CD14-positive monocyte (primary cell): ENCODE measurements around the gene NOP53. TPM values are rescaled to one million over a fixed set of nuclear protein-coding genes. Genes with fewer than 3 reads are reported as not detected.

Experiments used
- DNase-seq, 3 donors: peaks; one replicate each; pipeline ENCODE4 v3.0.0-alpha.2; 2011 to 2022
- H2AFZ ChIP-seq: 2 replicates; pipeline ENCODE4 v1.6.0; 2012; ENCODE audit warnings: mild to moderate bottlenecking, low read depth, low read length, inconsistent platforms; ENCODE audit not compliant: insufficient read depth, poor library complexity, severe bottlenecking
- H3K27ac ChIP-seq, 2 donors: 1 replicate in 1 of 2; 2 replicates in 1 of 2; pipeline ENCODE4 v1.5.1; 2012 to 2013; ENCODE audit warnings: low read length in 2 of 2, control low read depth in 1 of 2, inconsistent platforms in 1 of 2, low read depth in 1 of 2, mild to moderate bottlenecking in 1 of 2
- H3K27me3 ChIP-seq, 2 donors: one replicate each; pipeline versions ENCODE4 v1.6.0 to v1.6.1; 2011 to 2013; ENCODE audit warnings: low read length in 2 of 2; ENCODE audit not compliant: control insufficient read depth in 2 of 2, insufficient read depth in 2 of 2
- H3K36me3 ChIP-seq, 2 donors: replicated peaks in 1 of 2; 1 replicate in 1 of 2; 2 replicates in 1 of 2; pipeline versions ENCODE4 v1.5.1 to v1.6.1; 2012 to 2013; ENCODE audit warnings: low read length in 2 of 2, control low read depth in 1 of 2, inconsistent platforms in 1 of 2, mild to moderate bottlenecking in 1 of 2; ENCODE audit not compliant: insufficient read depth in 2 of 2, control insufficient read depth in 1 of 2
- H3K4me1 ChIP-seq, 2 donors: 1 replicate in 1 of 2; 2 replicates in 1 of 2; pipeline versions ENCODE4 v1.5.1 to v1.6.1; 2012 to 2013; ENCODE audit warnings: low read length in 2 of 2, control low read depth in 1 of 2, inconsistent platforms in 1 of 2, mild to moderate bottlenecking in 1 of 2, moderate library complexity in 1 of 2; ENCODE audit not compliant: insufficient read depth in 2 of 2, control insufficient read depth in 1 of 2
- H3K4me2 ChIP-seq: replicated peaks from 2 replicates; pipeline ENCODE3; 2012; ENCODE audit warnings: low read length, moderate library complexity, mild to moderate bottlenecking; ENCODE audit not compliant: poor library complexity, severe bottlenecking; ENCODE audit errors: extremely low read depth
- H3K4me3 ChIP-seq, 3 experiments: fragments of 200-600 bp in 1 of 3; sonication (generic) in 1 of 3; replicated peaks in 1 of 3; 1 replicate in 2 of 3; 2 replicates in 1 of 3; pipeline ENCODE4 v1.5.1; 2011 to 2013; ENCODE audit warnings: low read length in 3 of 3, mild to moderate bottlenecking in 3 of 3, control low read depth in 2 of 3, low read depth in 2 of 3, inconsistent platforms in 1 of 3, moderate library complexity in 1 of 3
- H3K79me2 ChIP-seq: 2 replicates; pipeline ENCODE4 v1.6.0; 2012; ENCODE audit warnings: mild to moderate bottlenecking, control low read depth, inconsistent platforms, low read length, moderate library complexity; ENCODE audit not compliant: insufficient read depth
- H3K9ac ChIP-seq: 2 replicates; pipeline ENCODE4 v1.6.0; 2017; ENCODE audit warnings: low read length, mild to moderate bottlenecking; ENCODE audit not compliant: insufficient read depth, poor library complexity, severe bottlenecking
- H3K9me3 ChIP-seq, 2 donors: replicated peaks in 1 of 2; 1 replicate in 1 of 2; 2 replicates in 1 of 2; pipeline versions ENCODE4 v1.5.1 to v1.6.1; 2012 to 2013; ENCODE audit warnings: low read length in 2 of 2, control low read depth in 1 of 2; ENCODE audit not compliant: control insufficient read depth in 1 of 2, insufficient read depth in 1 of 2
- H4K20me1 ChIP-seq: 2 replicates; pipeline ENCODE4 v1.6.0; 2012; ENCODE audit warnings: mild to moderate bottlenecking, low read length, control low read depth, moderate library complexity; ENCODE audit not compliant: insufficient read depth
- H3K27ac Mint-ChIP-seq, 7 donors: one replicate each; pipeline ENCODE4 v1.8.0; 2020; ENCODE audit warnings: mild to moderate bottlenecking in 7 of 7, mixed read lengths in 7 of 7, moderate library complexity in 6 of 7, inconsistent platforms in 2 of 7
- H3K27me3 Mint-ChIP-seq, 3 donors: one replicate each; pipeline ENCODE4 v1.8.0; 2021 to 2022; ENCODE audit warnings: low read depth in 3 of 3, mild to moderate bottlenecking in 3 of 3, mixed read lengths in 3 of 3, moderate library complexity in 3 of 3, inconsistent platforms in 1 of 3
- H3K36me3 Mint-ChIP-seq, 2 donors: one replicate each; pipeline ENCODE4 v1.8.0; 2020; ENCODE audit warnings: mixed read lengths in 2 of 2, inconsistent platforms in 1 of 2, mild to moderate bottlenecking in 1 of 2
- H3K4me1 Mint-ChIP-seq: one replicate; pipeline ENCODE4 v1.8.0; 2020; ENCODE audit warnings: mild to moderate bottlenecking, mixed read lengths
- H3K4me3 Mint-ChIP-seq, 2 donors: one replicate each; pipeline ENCODE4 v1.8.0; 2020; ENCODE audit warnings: mild to moderate bottlenecking in 2 of 2, mixed read lengths in 2 of 2, moderate library complexity in 1 of 2
- H3K9me3 Mint-ChIP-seq, 7 donors: one replicate each; pipeline ENCODE4 v1.8.0; 2020 to 2022; ENCODE audit warnings: mixed read lengths in 7 of 7, mild to moderate bottlenecking in 6 of 7, moderate library complexity in 6 of 7, inconsistent platforms in 2 of 7
- WGBS: methylation state at CpG from one replicate; pipeline ENCODE4 v1.1.5; 2013; ENCODE audit warnings: missing lambda C conversion rate; ENCODE audit not compliant: insufficient coverage; 5-methylcytosine and 5-hydroxymethylcytosine counted together
- intact Hi-C, 2 donors: fragments of 100-400 bp; cut with micrococcal nuclease; formaldehyde crosslinking; loops; one replicate each; pipeline versions ENCODE4 v1.15.0 to v1.15.1; 2023
- polyA plus RNA-seq, 3 donors: library from polyadenylated mRNA; depleted of rRNA in 1 of 3; unstranded in 2 of 3; stranded (reverse) in 1 of 3; fragments of 300-500 nt in 2 of 3; fragments of >200 nt in 1 of 3; fragmentation: Illumina TruSeq in 2 of 3; gene quantifications; 1 replicate in 2 of 3; 2 replicates in 1 of 3; pipeline ENCODE4 v1.2.3, GENCODE V29; 2012 to 2021
- TF ChIP-seq, protein P1 (sequence below): fragments of 200-600 bp; IDR thresholded peaks from one replicate; pipeline ENCODE4 v1.8.0; 2022; ENCODE audit warnings: antibody characterized with exemption, mild to moderate bottlenecking

The NOP53 gene
- polyA plus RNA-seq, 3 donors, result 47.5 to 193 (median 70.4) TPM

DNA sequence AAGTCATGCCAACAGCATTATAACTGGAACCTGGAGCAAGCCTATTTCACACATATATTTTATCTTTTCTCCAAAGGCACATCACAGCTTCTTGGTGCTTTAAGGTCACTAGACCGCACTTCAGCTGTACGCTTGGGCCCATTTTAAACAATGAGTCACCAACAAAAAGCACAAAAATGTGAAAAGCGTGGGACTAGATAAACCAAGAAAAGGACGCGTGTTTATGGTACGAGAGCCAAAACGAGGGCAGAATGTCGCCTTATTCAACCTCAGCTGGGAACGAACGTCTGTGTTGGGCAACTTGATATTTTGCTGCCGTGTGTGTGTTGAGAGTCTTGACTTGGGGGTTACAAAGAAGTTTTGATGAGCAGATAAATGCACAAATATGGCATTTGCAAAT is 41.3 kb upstream of the NOP53 start:
- Mint-ChIP-seq H3K27ac (no peak overlapping the region), H3K4me1 (peaks cover 6% of the 10 kb centered on the region), H3K36me3 (peaks cover 30 to 37% of the 10 kb centered on the region in 2 donors), H3K27me3 (peaks cover 2 to 8% (median 6%) of the 10 kb centered on the region in 3 donors), H3K4me3 (no peak overlapping the region), H3K9me3 (peaks cover 0 to 5% (median 0%) of the 10 kb centered on the region in 7 donors)
- Histone ChIP-seq H2AFZ (no peak overlapping the region), H3K9me3 (no peaks in the 10 kb centered on the region), H3K4me1 (no peaks in the 10 kb centered on the region), H3K9ac (no peak overlapping the region), H3K36me3 (peaks cover 22 to 46% of the 10 kb centered on the region in 2 donors), H4K20me1 (peaks cover 8% of the 10 kb centered on the region), H3K79me2 (no peaks in the 10 kb centered on the region), H3K4me3 (no peak overlapping the region), H3K27me3 (peaks cover 0 to 2% of the 10 kb centered on the region in 2 donors), H3K27ac (no peak overlapping the region), H3K4me2 (no peak overlapping the region)
- intact Hi-C loops, result loop anchor here in 1 of 2 donors (10.0 kb wide), 1 partner anchor 429 kb away; the partner anchor contains the start of gene INAFM1
- TF ChIP-seq, protein P1, sequence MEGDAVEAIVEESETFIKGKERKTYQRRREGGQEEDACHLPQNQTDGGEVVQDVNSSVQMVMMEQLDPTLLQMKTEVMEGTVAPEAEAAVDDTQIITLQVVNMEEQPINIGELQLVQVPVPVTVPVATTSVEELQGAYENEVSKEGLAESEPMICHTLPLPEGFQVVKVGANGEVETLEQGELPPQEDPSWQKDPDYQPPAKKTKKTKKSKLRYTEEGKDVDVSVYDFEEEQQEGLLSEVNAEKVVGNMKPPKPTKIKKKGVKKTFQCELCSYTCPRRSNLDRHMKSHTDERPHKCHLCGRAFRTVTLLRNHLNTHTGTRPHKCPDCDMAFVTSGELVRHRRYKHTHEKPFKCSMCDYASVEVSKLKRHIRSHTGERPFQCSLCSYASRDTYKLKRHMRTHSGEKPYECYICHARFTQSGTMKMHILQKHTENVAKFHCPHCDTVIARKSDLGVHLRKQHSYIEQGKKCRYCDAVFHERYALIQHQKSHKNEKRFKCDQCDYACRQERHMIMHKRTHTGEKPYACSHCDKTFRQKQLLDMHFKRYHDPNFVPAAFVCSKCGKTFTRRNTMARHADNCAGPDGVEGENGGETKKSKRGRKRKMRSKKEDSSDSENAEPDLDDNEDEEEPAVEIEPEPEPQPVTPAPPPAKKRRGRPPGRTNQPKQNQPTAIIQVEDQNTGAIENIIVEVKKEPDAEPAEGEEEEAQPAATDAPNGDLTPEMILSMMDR, result no peak
- no peak for DNase-seq
- WGBS, result 98% methylated on average over 11 of the region's 11 CpGs

DNA sequence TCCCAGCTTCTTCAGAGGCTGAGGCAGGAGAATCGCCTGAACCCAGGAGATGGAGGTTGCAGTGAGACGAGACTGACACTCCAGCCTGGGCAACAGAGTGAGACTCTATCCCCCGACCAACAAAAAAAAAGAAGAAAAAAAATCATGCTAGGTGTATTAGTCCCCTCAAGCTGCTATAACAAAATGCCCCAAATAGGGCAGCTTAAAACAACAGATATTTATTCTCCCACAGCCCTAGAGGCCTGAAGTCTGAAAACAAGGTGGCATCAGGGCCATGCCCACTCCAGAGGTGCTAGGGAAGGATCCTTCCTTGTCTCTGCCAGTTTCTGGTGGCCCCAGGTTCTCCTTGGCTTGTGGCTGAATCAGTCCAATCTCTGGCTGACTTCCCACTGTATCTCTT is 40.7 kb upstream of the NOP53 start:
- Histone ChIP-seq H3K27ac (no peak overlapping the region), H3K9ac (no peak overlapping the region), H4K20me1 (peaks cover 2% of the 10 kb centered on the region), H3K4me3 (no peak overlapping the region), H2AFZ (no peak overlapping the region), H3K27me3 (peaks cover 0 to 2% of the 10 kb centered on the region in 2 donors), H3K9me3 (no peaks in the 10 kb centered on the region), H3K4me1 (no peaks in the 10 kb centered on the region), H3K36me3 (peaks cover 16 to 40% of the 10 kb centered on the region in 2 donors), H3K79me2 (no peaks in the 10 kb centered on the region), H3K4me2 (no peak overlapping the region)
- intact Hi-C loops, result loop anchor here in 1 of 2 donors (5.0 to 10.0 kb wide), 2 partner anchors 38 to 430 kb away; partner anchors contain the start of gene INAFM1
- no peak for DNase-seq
- no CpG with 5 or more reads among the region's 3 CpGs for WGBS
- H3K27ac Mint-ChIP-seq, result no peak overlapping the region
- H3K4me3 Mint-ChIP-seq, result no peak overlapping the region
- peaks cover 6% of the 10 kb centered on the region for H3K4me1 Mint-ChIP-seq
- H3K27me3 Mint-ChIP-seq, result peaks cover 2 to 8% (median 6%) of the 10 kb centered on the region in 3 donors
- TF ChIP-seq, protein P1, result no peak
- H3K9me3 Mint-ChIP-seq, result peaks cover 0 to 5% (median 0%) of the 10 kb centered on the region in 7 donors
- H3K36me3 Mint-ChIP-seq, result peaks cover 25 to 31% of the 10 kb centered on the region in 2 donors
